Aorta (tissue), 5 donors: ENCODE results near the gene BCL7B. TPM values are rescaled to one million over a fixed set of nuclear protein-coding genes. Genes with fewer than 3 reads are reported as not detected.
"Not testable (repeated sequence)": the region's sequence is repeated elsewhere in the genome, so short reads cannot be mapped to it uniquely, and the experiment has no call there.

ENCODE experiments used
- ATAC-seq: fragments of 200-7000 bp; cut with Tn5 transposase; one replicate; pipeline ENCODE4 v1.9.1; 2022; ENCODE audit warnings: moderate library complexity; ENCODE audit not compliant: low FRiP score
- DNase-seq, 2 donors: peaks; one replicate each; pipeline ENCODE4 v3.0.0-alpha.2; 2020
- H3K27ac ChIP-seq, 2 donors: one replicate each; pipeline ENCODE4 v1.5.1; 2013; ENCODE audit warnings: low read length in 2 of 2, mild to moderate bottlenecking in 2 of 2, moderate library complexity in 2 of 2, control low read depth in 1 of 2, inconsistent platforms in 1 of 2, low read depth in 1 of 2
- H3K27me3 ChIP-seq, 2 donors: one replicate each; pipeline ENCODE4 v1.6.1; 2013; ENCODE audit warnings: control low read depth in 1 of 2, low read length in 1 of 2, mild to moderate bottlenecking in 1 of 2, moderate library complexity in 1 of 2; ENCODE audit not compliant: insufficient read depth in 2 of 2, control insufficient read depth in 1 of 2
- H3K36me3 ChIP-seq, 2 donors: one replicate each; pipeline ENCODE4 v1.6.1; 2013; ENCODE audit warnings: control low read depth in 1 of 2, low read length in 1 of 2, mild to moderate bottlenecking in 1 of 2; ENCODE audit not compliant: insufficient read depth in 2 of 2, control insufficient read depth in 1 of 2
- H3K4me1 ChIP-seq, 2 donors: one replicate each; pipeline ENCODE4 v1.6.1; 2013; ENCODE audit warnings: low read length in 2 of 2, control low read depth in 1 of 2, mild to moderate bottlenecking in 1 of 2, moderate library complexity in 1 of 2; ENCODE audit not compliant: insufficient read depth in 2 of 2, control insufficient read depth in 1 of 2
- H3K4me3 ChIP-seq, 2 donors: one replicate each; pipeline ENCODE4 v1.5.1; 2013; ENCODE audit warnings: low read length in 2 of 2, control low read depth in 1 of 2, mild to moderate bottlenecking in 1 of 2
- H3K9me3 ChIP-seq: one replicate; pipeline ENCODE4 v1.6.1; 2013; ENCODE audit warnings: mild to moderate bottlenecking, low read length; ENCODE audit not compliant: control insufficient read depth
- WGBS, 2 donors: extraction: QIAGEN DNeasy Blood & Tissue Kit; methylation state at CpG; one replicate each; pipeline ENCODE4 v1.1.7; 2013; 5-methylcytosine and 5-hydroxymethylcytosine counted together
- intact Hi-C, 2 donors: fragments of 100-400 bp; cut with DNase I; formaldehyde crosslinking; loops; one replicate each; pipeline versions ENCODE4 v1.14.2 to v1.15.0; 2022
- polyA plus RNA-seq, 2 donors: library from polyadenylated mRNA; stranded (reverse); fragments of 200-250 nt; gene quantifications; one replicate each; pipeline ENCODE4 v1.2.3, GENCODE V29; 2013
- total RNA-seq, 2 donors: library from RNA; stranded (reverse); fragmentation: NEBNext Ultra II Directional; extraction: Animal tissue kit (Norgen Biotek cat#: 25700); gene quantifications; one replicate each; pipeline ENCODE4 v1.2.1, GENCODE V29; 2021
- donor health status: healthy with polysubstance abuse.
- donor health status: Bipolar disorder and iron deficiency.
- donor health status: DM: no; HTN: no; CAD: no.
- donor health status: DM: no; HTN: no; CAD: no.
- donor health status: DM: yes; HTN: yes; CAD: no.

BCL7B gene
- total and polyA plus RNA-seq, 4 donors: 45.5 to 92.3 (median 69.5) TPM

- ATAC-seq (no peak), DNase-seq (peak in 1 of 2 donors; percentile 7)
- H3K27me3 ChIP-seq: no peaks in the 10 kb centered on the region
- H3K36me3 ChIP-seq: peaks cover 0 to 9% of the 10 kb centered on the region in 2 donors
- intact Hi-C loops: no loop called here
- no peak overlapping the region for H3K4me3 ChIP-seq
- H3K4me1 ChIP-seq: peaks cover 0 to 2% of the 10 kb centered on the region in 2 donors
- whole genome bisulfite sequencing, 2 donors: 71 to 85% methylated on average over 2 of the region's 2 CpGs
- no peak overlapping the region for H3K27ac ChIP-seq
- no peaks in the 10 kb centered on the region for H3K9me3 ChIP-seq
Measured at GRCh38 chr7:73507556-73507955, 49.9 kb downstream of the BCL7B start.

DNA sequence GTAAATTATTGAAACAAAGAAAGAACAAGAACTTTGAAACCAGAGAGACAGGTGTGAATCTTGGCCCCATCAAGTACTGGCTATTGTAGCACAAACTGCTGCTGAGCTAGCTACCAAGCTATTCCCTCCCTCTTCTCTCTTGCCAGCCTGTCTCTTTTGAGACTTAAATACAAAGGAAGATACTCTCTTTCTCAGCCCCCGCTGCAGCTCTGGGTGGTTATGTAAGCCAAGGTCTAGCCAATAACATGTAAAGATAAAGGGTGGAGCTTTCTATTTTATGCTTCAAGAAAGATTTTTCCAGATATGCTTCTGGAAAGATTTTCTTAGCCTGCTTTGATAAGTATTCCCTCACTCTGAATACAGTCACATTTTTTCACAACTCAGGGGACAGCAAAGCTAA lies 52.6 kb downstream of the BCL7B start:
- DNase-seq: no peak
- Histone ChIP-seq H3K27me3 (no peaks in the 10 kb centered on the region), H3K4me3 (no peak overlapping the region), H3K27ac (no peak overlapping the region), H3K9me3 (no peaks in the 10 kb centered on the region), H3K36me3 (peaks cover 0 to 8% of the 10 kb centered on the region in 2 donors), H3K4me1 (no peaks in the 10 kb centered on the region)
- 53 to 100% methylated on average over 1 of the region's 1 CpG for WGBS, 2 donors
- ATAC-seq: no peak
- intact Hi-C loops: no loop called here

DNA sequence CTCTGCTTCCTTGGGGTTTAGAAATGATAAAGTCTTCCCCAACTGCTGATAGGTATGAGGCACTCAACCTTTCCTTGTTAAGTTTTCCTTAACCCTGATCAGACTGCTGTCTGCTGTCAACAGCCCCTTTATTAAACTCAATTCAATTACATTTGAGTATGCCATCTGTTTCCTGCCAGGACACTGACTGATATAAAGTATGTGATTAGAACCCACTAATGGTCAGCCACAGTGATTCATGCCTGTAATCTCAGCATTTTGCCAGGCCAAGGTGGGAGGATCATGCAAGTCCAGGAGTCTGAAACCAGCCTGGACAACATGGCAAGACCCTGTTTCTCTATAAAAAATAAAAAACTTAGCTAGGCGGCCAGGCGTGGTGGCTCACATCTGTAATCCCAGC lies 53.5 kb downstream of the BCL7B start:
- no peak for DNase-seq
- Histone ChIP-seq H3K27ac (no peak overlapping the region), H3K27me3 (no peaks in the 10 kb centered on the region), H3K9me3 (no peaks in the 10 kb centered on the region), H3K36me3 (peaks cover 0 to 8% of the 10 kb centered on the region in 2 donors), H3K4me1 (no peaks in the 10 kb centered on the region), H3K4me3 (no peak overlapping the region)
- ATAC-seq: no peak
- WGBS, 2 donors: 90% methylated on average over 2 of the region's 2 CpGs
- intact Hi-C loops: no loop called here

DNA sequence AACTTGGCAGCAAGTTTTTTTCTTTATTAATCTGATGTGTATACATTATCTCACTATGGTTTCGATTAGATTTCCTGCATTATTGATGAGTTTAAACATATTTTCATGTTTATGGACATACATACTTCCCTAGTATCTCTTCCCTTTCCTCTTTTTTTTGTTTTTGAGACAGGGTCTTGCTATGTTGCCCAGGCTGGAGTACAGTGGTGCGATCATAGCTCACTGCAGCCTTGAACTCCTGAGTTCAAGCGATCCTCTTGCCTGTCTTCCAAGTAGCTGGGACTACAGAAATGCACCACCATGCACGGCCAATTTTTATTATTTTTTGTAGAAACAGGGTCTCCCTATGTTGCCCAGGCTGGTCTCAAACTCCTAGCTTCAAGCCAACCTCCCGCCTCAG lies 54.3 kb downstream of the BCL7B start:
- ATAC-seq: no peak
- 91 to 93% methylated on average over 5 of the region's 5 CpGs for WGBS, 2 donors
- intact Hi-C loops: no loop called here

GRCh38 chr7:73496626-73497025 lies 60.9 kb downstream of the BCL7B start:
- WGBS, 2 donors: 91 to 95% methylated on average over 7 of the region's 7 CpGs
- H3K4me1 ChIP-seq: no peaks in the 10 kb centered on the region

More for the DNA sequence above, 54.3 kb downstream of the BCL7B start:
- H3K27ac ChIP-seq: no peak overlapping the region
- H3K4me1 ChIP-seq: no peaks in the 10 kb centered on the region
- H3K4me3 ChIP-seq: no peak overlapping the region
- no peak for DNase-seq
- H3K36me3 ChIP-seq: peaks cover 0 to 6% of the 10 kb centered on the region in 2 donors
- no peaks in the 10 kb centered on the region for H3K27me3 ChIP-seq
- H3K9me3 ChIP-seq: no peaks in the 10 kb centered on the region

DNA sequence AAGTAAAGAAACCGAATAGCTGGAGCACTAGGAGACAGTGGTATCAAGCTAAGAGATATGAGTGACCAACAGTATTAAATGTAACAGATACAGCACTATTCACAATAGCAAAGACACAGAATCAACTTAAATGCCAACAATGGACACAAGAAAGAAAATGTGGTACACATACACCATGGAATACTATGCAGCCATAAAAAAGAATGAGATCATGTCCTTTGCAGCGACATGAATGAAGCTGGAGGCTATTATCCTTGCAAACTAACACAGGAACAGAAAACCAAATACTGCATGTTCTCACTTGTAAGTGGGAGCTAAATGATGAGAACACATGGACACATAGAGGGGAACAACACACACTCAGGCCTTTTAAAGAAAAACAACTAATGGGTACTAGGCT lies 62.0 kb downstream of the BCL7B start:
- H3K4me1 ChIP-seq, ATAC-seq, H3K36me3 ChIP-seq, H3K9me3 ChIP-seq, H3K27me3 ChIP-seq, H3K27ac ChIP-seq, H3K4me3 ChIP-seq, intact Hi-C loops, DNase-seq: not testable (repeated sequence)
- WGBS, 2 donors: 81 to 90% methylated on average over 2 of the region's 2 CpGs

More at GRCh38 chr7:73496626-73497025, 60.9 kb downstream of the BCL7B start:
- Histone ChIP-seq H3K27ac (no peak overlapping the region), H3K9me3 (no peaks in the 10 kb centered on the region), H3K4me3 (no peak overlapping the region), H3K27me3 (no peaks in the 10 kb centered on the region), H3K36me3 (peaks cover 2 to 5% of the 10 kb centered on the region in 2 donors)
- ATAC-seq (no peak), DNase-seq (peak in 1 of 2 donors; percentile 32)
- intact Hi-C loops: no loop called here

GRCh38 chr7:73489976-73490375 lies 67.5 kb downstream of the BCL7B start:
- H3K4me1 ChIP-seq: no peaks in the 10 kb centered on the region
- H3K27me3 ChIP-seq: no peaks in the 10 kb centered on the region
- ATAC-seq: no peak
- no peaks in the 10 kb centered on the region for H3K9me3 ChIP-seq
- peaks cover 0 to 2% of the 10 kb centered on the region in 2 donors for H3K36me3 ChIP-seq
- H3K4me3 ChIP-seq: no peak overlapping the region
- intact Hi-C loops: no loop called here
- no peak for DNase-seq
- no peak overlapping the region for H3K27ac ChIP-seq

GRCh38 chr7:73487486-73487885 lies 70.0 kb downstream of the BCL7B start:
- no peak for DNase-seq
- Histone ChIP-seq H3K36me3 (peaks cover 0 to 2% of the 10 kb centered on the region in 2 donors), H3K4me1 (no peaks in the 10 kb centered on the region), H3K4me3 (no peak overlapping the region), H3K9me3 (no peaks in the 10 kb centered on the region), H3K27me3 (no peaks in the 10 kb centered on the region), H3K27ac (no peak overlapping the region)
- intact Hi-C loops: no loop called here
- ATAC-seq: no peak
- 95 to 97% methylated on average over 1 of the region's 1 CpG for WGBS, 2 donors
